Activated CD8-positive, alpha-beta memory T cell treated with anti-CD3 and anti-CD28 coated beads, Interleukin-2, amount 50 U/mL, for 48 hours (primary cell): ENCODE data around the gene FRMD4A.

Experiments used
- DNase-seq: peaks from one replicate; pipeline ENCODE4 v3.0.0-alpha.2; 2020

The FRMD4A gene

GRCh38 chr10:14336736-14337135, 6.0 kb upstream of the FRMD4A start:
- no peak for DNase-seq

DNA sequence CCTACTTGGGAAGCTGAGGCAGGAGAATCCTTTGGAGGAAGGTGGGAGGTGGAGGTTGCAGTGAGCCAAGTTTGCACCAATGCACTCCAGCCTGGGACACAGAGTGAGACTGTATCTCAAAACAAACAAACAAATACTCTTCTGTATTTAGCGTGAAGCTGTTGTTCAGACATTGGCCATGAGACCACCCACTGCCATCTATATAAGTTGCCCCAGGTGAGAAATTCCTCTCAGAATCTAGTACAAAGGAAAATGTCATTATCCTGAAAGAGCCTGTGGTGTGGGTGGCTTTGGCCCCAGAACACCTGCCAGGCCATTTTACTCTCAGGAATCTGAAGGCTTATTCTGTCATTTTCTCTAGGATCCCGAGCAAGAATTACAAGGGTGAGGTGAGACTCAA, 4.0 kb upstream of the FRMD4A start:
- no peak for DNase-seq

GRCh38 chr10:14333606-14334005, 2.9 kb upstream of the FRMD4A start:
- DNase-seq, result no peak

DNA sequence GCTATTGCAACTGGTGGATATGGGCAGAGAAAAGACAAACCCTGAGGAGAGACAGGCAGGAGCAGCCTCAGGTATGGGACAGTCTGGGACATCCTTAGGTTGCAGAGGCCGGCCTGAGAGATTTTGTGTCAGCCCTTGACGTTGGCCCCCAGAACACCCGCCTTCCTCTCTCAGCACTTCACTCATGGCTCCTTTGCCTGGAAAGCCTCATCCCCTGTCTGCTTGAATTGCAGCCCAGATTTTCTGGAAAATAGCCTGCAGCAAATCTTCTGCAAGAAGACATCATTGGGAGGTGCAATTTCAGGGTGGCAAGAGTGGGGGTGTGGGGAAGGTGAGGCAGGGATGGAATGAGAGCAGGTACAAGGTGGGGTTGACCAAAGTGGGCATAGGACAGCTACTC, 2.2 kb upstream of the FRMD4A start:
- DNase-seq, result no peak

- DNase-seq, result no peak
Measured at GRCh38 chr10:14329746-14330173, 964 bp downstream of the FRMD4A start.

GRCh38 chr10:14328881-14329672, 1.6 kb downstream of the FRMD4A start:
- DNase-seq, result no peak

GRCh38 chr10:14327527-14327926, 3.2 kb downstream of the FRMD4A start:
- DNase-seq, result no peak

DNA sequence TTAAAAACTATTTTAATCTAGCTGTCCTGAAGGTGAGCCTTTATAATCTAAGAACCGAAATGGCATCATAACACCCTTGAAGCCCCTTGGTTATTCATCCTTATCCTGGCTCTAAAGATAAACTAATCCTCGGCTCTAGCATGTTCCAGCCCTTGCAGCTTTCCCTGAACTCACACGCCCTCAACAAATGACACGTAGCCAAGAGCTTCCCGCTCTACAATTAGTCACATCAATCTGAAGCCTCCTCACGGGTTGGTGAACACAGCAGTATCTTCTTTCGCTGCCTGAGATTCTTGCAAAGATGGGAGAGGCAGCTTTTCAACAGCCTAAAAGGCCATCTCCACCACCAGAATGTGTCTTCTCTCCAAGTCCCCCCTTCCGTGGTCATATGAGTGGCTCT, 4.1 kb downstream of the FRMD4A start:
- DNase-seq, result no peak

DNA sequence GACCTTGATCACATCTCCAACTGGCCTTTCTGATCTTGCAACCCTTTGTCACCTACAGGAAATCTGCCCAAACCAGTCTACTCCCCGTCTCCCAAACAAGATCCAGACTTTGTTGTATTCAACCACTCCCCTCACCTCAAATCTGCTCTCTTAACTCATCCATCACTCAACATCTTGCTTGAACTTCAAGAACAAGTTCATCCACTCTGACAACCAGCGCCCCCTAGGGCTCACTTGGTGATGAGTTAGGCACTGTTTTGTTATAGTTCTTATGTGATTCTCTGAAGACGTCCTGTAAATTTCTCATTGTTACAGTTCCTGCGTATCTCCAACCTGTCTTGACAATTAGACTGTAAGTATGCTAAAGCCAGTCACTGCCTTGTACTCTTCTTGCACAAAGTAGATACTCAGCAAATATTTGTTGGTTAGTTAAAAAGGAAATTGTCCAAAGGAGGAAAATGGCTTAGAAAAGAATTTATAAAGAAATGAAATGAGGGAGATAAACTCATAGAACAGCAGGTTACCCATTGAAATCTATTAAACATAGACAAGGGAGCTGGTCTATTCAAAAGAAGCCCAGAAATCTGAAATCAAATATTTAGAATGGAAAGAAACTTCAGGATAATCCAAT, 5.3 kb downstream of the FRMD4A start:
- DNase-seq, result peak; percentile 82

DNA sequence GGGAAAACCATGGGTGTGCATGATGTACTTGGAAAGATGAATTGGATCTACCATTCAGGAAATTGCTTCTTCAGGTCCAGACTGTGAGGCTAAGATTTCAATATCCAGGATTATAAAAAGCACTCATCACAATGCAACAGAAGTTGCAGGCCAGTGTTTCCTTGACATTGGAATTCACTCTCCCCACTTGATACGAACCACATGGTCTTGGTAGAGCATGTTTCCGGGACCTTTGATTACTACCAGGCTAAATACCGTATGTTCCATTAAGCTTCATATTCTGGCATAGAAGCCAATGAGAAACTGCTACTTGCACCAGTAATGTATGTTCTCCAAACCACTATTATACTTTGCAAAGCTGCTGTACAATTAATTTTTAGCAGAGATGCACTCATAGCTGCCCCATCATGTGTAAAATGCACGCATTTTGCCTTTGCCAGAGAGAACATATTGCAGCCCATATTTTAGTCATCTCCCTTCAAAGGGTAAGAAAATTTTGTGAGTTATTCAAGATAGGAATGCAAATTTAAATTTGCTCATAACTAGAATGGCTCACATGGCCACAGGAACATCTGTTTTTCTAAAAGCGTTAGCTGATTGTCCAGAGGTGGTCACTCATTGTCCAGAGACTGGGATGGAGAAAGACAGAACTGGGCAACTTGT, 8.1 kb downstream of the FRMD4A start:
- DNase-seq, result no peak

DNA sequence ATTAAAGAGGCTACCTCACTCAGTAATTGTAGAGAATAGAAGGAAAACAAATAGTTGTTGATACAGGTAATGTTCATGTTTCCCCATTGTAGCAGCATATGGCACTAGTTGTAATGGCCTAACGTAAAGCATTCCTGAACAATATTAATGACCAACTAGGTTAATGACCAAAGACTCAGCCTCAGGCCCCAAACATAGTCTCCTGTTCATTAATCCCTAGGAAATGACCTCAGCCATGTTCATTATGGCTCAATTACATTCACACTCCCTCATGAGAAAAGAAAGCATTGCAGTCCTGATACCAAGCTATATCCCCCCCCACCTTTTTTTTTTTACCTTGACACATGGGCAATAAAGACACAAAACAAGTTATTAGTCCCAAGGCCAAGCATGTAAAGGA, 12.7 kb downstream of the FRMD4A start:
- no peak for DNase-seq

- DNase-seq, result no peak
Measured at GRCh38 chr10:14312014-14312413, 18.7 kb downstream of the FRMD4A start.

- no peak for DNase-seq
Measured at GRCh38 chr10:14311206-14311957, 19.3 kb downstream of the FRMD4A start.

DNA sequence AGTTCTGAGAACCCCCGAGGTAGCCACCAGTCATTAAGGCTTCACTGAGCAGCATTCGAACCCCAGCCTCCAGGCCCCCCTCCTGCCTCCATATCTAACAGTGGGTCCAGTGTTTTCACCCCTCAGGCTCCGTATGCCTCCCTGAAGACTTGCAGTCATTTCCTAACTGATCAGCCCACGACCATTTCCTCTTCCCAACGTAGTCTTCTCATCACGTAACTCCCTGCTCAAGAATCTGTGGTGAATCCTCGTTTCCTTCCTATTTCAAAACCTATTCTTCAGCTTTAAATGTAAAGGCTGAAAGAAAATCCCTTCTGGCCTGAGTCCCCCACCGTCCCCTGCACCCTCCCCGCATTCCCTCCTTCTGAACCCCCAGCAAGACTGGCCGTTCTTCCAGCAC, 21.1 kb downstream of the FRMD4A start:
- no peak for DNase-seq

DNA sequence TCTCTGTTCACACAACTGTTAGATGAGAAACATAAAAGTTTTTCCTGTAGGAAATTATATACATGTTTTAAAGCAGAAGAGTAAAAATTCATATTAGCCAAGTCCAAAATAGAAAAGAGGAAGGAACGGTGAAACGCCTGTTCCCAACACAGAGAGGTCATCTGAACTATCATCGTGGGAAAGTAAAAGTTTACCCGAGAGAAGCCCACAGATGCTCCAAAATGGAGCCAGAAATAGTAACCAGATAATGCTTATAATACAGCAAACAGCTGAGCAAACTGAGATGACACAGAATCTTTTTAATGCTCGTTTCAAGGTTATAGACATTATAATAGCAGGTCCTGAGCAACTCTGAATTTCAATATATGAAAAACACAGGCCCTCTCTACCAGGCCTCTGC, 24.5 kb downstream of the FRMD4A start:
- no peak for DNase-seq

- DNase-seq, result no peak
Measured at GRCh38 chr10:14304046-14304445, 26.7 kb downstream of the FRMD4A start.

- no peak for DNase-seq
Measured at GRCh38 chr10:14302035-14302434, 28.7 kb downstream of the FRMD4A start.

DNA sequence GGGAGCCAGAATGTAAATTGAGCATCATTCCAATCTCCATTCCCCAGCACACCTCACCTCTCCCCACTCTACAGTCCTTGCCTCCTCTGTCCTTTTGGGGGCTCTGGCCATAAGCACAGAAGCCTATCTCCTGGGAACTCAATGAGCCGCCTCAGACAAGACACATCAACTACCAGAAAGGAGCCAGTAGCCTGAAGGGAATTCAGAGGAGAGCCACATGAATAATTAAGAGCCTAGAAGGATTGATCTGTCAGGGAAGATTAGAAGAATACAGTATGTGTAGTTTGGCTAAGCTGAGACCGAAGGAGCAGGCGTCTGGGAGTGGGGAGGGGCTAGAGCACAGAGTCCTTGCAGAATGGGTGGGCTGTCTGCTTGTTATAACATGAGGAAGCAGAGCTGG, 31.2 kb downstream of the FRMD4A start:
- DNase-seq, result no peak

- DNase-seq, result no peak
Measured at GRCh38 chr10:14296065-14296709, 34.5 kb downstream of the FRMD4A start.

DNA sequence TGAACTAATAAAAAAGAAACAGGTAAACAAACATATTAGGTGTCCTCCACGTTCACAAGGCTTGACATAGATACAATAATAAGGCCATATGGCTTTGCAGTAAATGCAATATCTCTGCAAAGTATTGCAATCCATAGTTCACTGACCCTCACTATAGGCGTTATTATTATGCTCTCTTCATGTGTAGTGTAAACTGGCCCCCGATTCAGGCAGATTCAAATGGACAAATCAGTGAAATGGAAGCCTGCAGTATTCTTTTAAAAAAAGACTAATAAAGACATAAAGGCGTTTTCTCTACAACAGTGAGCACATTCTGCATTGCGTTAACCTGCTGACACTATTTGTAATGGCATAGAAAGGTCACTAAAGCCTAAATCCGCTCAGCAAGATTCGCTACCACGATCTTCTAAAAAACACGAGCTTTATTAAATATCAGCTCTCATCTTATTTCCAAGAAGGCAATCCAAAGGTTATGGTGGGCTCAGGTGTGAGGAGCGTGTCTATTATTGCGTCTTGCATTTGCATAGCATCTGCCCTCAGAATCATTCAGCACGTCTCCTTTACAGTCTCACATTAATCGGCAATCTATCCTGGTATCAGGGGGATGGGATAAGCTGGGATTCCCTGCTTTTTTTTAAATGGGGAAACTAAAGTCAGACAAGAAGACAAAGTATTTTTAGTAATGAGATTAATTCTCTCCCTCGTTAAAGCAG, 36.2 kb downstream of the FRMD4A start:
- no peak for DNase-seq

DNA sequence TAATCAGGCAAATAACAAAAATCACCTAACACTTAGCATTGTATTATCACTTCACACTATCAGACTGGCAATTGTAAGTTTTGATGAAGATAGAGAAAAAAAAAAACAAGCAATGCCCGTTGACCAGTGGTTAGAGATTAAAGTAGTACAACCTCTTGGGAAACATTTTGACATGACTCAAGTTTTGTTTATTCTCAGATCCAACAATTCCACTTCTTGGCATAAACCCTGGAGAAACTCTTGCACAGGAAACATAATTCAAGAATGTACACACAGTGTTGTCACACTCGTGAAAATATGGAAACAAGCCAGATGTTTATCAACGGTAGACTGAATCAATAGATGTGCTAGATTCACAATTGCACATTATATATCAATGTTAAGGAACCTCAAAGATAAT, 37.2 kb downstream of the FRMD4A start:
- DNase-seq, result no peak

DNA sequence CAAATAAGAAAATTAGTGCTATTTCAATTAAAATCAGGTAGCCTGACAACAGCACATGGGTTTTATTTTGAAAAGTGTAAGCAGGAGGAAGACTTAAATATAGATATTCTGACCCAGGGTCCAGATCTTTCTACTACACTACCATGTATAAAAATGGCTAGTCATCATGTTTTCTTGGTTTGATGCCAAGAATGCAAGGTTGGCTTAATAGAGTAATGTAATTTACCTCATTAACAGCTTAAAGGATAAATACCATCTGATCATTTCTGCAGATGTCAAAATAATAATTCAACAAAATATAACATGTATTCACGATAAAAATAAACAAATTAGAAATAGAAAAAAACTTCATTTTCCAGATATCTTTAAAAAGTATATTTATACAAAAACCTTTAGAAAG, 39.4 kb downstream of the FRMD4A start:
- no peak for DNase-seq
